B cell (primary cell): Measurements from ENCODE around the gene WDR62.
A peak's percentile ranks its signal among the peaks of the same experiment; 100 is the strongest.

Source experiments
- CTCF ChIP-seq: fragments of 200-600 bp; IDR thresholded peaks from one replicate; pipeline ENCODE4 v1.8.0; 2022; ENCODE audit warnings: antibody characterized with exemption, mild to moderate bottlenecking
- EZH2 ChIP-seq: IDR thresholded peaks from 2 replicates; pipeline ENCODE4 v1.6.1; 2012; ENCODE audit warnings: borderline replicate concordance, low read depth, mild to moderate bottlenecking, moderate library complexity, low read length; ENCODE audit not compliant: insufficient read depth, poor library complexity, severe bottlenecking

- TF ChIP-seq CTCF (peak; percentile 72), EZH2 (no peak)
Observed at GRCh38 chr19:36054119-36054732, 471 bp upstream of the WDR62 start, which contains the start of gene THAP8.
